Liver (tissue), 9 donors: ENCODE data around the gene NDUFAB1. TPM values are rescaled to one million over a fixed set of nuclear protein-coding genes. Genes with fewer than 3 reads are reported as not detected.

ENCODE experiments used
- DNase-seq: peaks from one replicate; pipeline ENCODE4 v3.0.0-alpha.2; 2017; ENCODE audit warnings: low spot score
- H3K27ac ChIP-seq, 2 donors: one replicate each; pipeline ENCODE4 v1.7.0; 2013; ENCODE audit warnings: inconsistent platforms in 2 of 2, low read length in 2 of 2, control low read depth in 1 of 2, low read depth in 1 of 2, mild to moderate bottlenecking in 1 of 2
- H3K27me3 ChIP-seq, 4 donors: one replicate each; pipeline versions ENCODE4 v1.6.1 to v1.7.0; 2013; ENCODE audit warnings: low read length in 3 of 4, inconsistent platforms in 1 of 4, mild to moderate bottlenecking in 1 of 4, moderate library complexity in 1 of 4; ENCODE audit not compliant: control insufficient read depth in 4 of 4, insufficient read depth in 4 of 4
- H3K36me3 ChIP-seq, 4 donors: one replicate each; pipeline versions ENCODE4 v1.6.1 to v1.7.0; 2013; ENCODE audit warnings: low read length in 3 of 4, mild to moderate bottlenecking in 3 of 4, low read depth in 1 of 4, moderate library complexity in 1 of 4; ENCODE audit not compliant: control insufficient read depth in 4 of 4, insufficient read depth in 3 of 4
- H3K4me1 ChIP-seq, 4 donors: one replicate each; pipeline versions ENCODE4 v1.6.1 to v1.7.0; 2013; ENCODE audit warnings: low read length in 3 of 4, mild to moderate bottlenecking in 3 of 4, moderate library complexity in 1 of 4; ENCODE audit not compliant: control insufficient read depth in 4 of 4, insufficient read depth in 4 of 4
- H3K4me3 ChIP-seq, 3 donors: one replicate each; pipeline versions ENCODE4 v1.6.1 to v1.7.0; 2013; ENCODE audit warnings: low read length in 3 of 3, control low read depth in 1 of 3, low read depth in 1 of 3, mild to moderate bottlenecking in 1 of 3
- H3K9ac ChIP-seq, 2 donors: one replicate each; pipeline ENCODE4 v1.7.0; 2013; ENCODE audit warnings: low read length in 2 of 2, mild to moderate bottlenecking in 2 of 2, moderate library complexity in 2 of 2, control low read depth in 1 of 2, low read depth in 1 of 2
- H3K9me3 ChIP-seq, 4 donors: one replicate each; pipeline versions ENCODE4 v1.6.1 to v1.7.0; 2013; ENCODE audit warnings: low read length in 3 of 4; ENCODE audit not compliant: control insufficient read depth in 4 of 4
- EGR1 ChIP-seq, 2 donors: IDR thresholded peaks; 2 replicates each; pipeline ENCODE4 v1.6.1; 2016 to 2018; ENCODE audit warnings: antibody characterized with exemption in 2 of 2, low read depth in 2 of 2
- FOXA1 ChIP-seq: IDR thresholded peaks from 2 replicates; pipeline ENCODE4 v1.6.1; 2016; ENCODE audit warnings: antibody characterized with exemption
- FOXA2 ChIP-seq: IDR thresholded peaks from 2 replicates; pipeline ENCODE4 v1.6.1; 2016; ENCODE audit warnings: antibody characterized with exemption
- GABPA ChIP-seq, 2 donors: IDR thresholded peaks in 1 of 2; conservative IDR thresholded peaks in 1 of 2; 2 replicates each; pipeline ENCODE4 v1.6.1; 2016; ENCODE audit warnings: antibody characterized with exemption in 2 of 2, mild to moderate bottlenecking in 1 of 2, moderate library complexity in 1 of 2
- HNF4A ChIP-seq, 2 donors: conservative IDR thresholded peaks; 2 replicates each; pipeline ENCODE4 v1.6.1; 2016; ENCODE audit warnings: antibody characterized with exemption in 2 of 2, mild to moderate bottlenecking in 2 of 2
- HNF4G ChIP-seq: IDR thresholded peaks from 2 replicates; pipeline ENCODE4 v1.6.1; 2016; ENCODE audit warnings: antibody characterized with exemption
- JUND ChIP-seq, 2 donors: IDR thresholded peaks; 2 replicates each; pipeline ENCODE4 v1.6.1; 2016; ENCODE audit warnings: antibody characterized with exemption in 2 of 2
- NR2F2 ChIP-seq: IDR thresholded peaks from 2 replicates; pipeline ENCODE4 v1.6.1; 2016; ENCODE audit warnings: antibody characterized with exemption
- RAD21 ChIP-seq, 2 donors: IDR thresholded peaks; 2 replicates each; pipeline ENCODE4 v1.6.1; 2016; ENCODE audit warnings: antibody characterized with exemption in 2 of 2, mild to moderate bottlenecking in 2 of 2
- RXRA ChIP-seq, 2 donors: IDR thresholded peaks; 2 replicates each; pipeline ENCODE4 v1.6.1; 2017 to 2018; ENCODE audit warnings: antibody characterized with exemption in 2 of 2, mild to moderate bottlenecking in 1 of 2
- SP1 ChIP-seq: IDR thresholded peaks from 2 replicates; pipeline ENCODE4 v1.6.1; 2018; ENCODE audit warnings: antibody characterized with exemption, mild to moderate bottlenecking
- TAF1 ChIP-seq: conservative IDR thresholded peaks from 2 replicates; pipeline ENCODE4 v1.6.1; 2016; ENCODE audit warnings: antibody characterized with exemption, mild to moderate bottlenecking
- YY1 ChIP-seq: IDR thresholded peaks from 2 replicates; pipeline ENCODE4 v1.6.1; 2016; ENCODE audit warnings: antibody characterized with exemption, mild to moderate bottlenecking
- WGBS: extraction: QIAGEN DNeasy Blood & Tissue Kit; methylation state at CpG from one replicate; pipeline ENCODE4 v1.1.7; 2013; 5-methylcytosine and 5-hydroxymethylcytosine counted together
- polyA plus RNA-seq, 2 donors: library from polyadenylated mRNA; stranded (reverse) in 1 of 2; unstranded in 1 of 2; fragments of 200-250 nt in 1 of 2; fragments of >200 nt in 1 of 2; fragmentation: Nextera tagmentation in 1 of 2; extraction: Ambion mirVana in 1 of 2; gene quantifications; one replicate each; pipeline versions ENCODE4 v1.2.1 to v1.2.3, GENCODE V29; 2013 to 2015
- total RNA-seq, 2 donors: library from RNA; depleted of rRNA; stranded (reverse); fragments of >200 nt; gene quantifications; one replicate each; pipeline ENCODE4 v1.2.3, GENCODE V29; 2014
- TF ChIP-seq, protein P1 (sequence below): IDR thresholded peaks from 2 replicates; pipeline ENCODE4 v1.6.1; 2016; ENCODE audit warnings: antibody characterized with exemption
- TF ChIP-seq, protein P2 (sequence below): IDR thresholded peaks from 2 replicates; pipeline ENCODE4 v1.6.1; 2016; ENCODE audit warnings: antibody characterized with exemption
- TF ChIP-seq, protein P3 (sequence below): fragments of 150-350 bp; IDR thresholded peaks from 2 replicates; pipeline ENCODE4 v1.5.1; 2017; ENCODE audit warnings: improper control_type of control experiment, low read depth, low read length; ENCODE audit not compliant: missing input control
- TF ChIP-seq, protein P4 (sequence below): IDR thresholded peaks from 2 replicates; pipeline ENCODE4 v1.6.1; 2016; ENCODE audit warnings: antibody characterized with exemption, mild to moderate bottlenecking
- TF ChIP-seq, protein P5 (sequence below): IDR thresholded peaks from 2 replicates; pipeline ENCODE4 v1.6.1; 2016; ENCODE audit warnings: antibody characterized with exemption
- donor health status: healthy.
- donor health status: healthy.
- donor health status: healthy.
- donor health status: healthy.
- donor health status: healthy.

The NDUFAB1 gene
- total and polyA plus RNA-seq, 4 donors = 47.4 to 263 (median 149) TPM

DNA sequence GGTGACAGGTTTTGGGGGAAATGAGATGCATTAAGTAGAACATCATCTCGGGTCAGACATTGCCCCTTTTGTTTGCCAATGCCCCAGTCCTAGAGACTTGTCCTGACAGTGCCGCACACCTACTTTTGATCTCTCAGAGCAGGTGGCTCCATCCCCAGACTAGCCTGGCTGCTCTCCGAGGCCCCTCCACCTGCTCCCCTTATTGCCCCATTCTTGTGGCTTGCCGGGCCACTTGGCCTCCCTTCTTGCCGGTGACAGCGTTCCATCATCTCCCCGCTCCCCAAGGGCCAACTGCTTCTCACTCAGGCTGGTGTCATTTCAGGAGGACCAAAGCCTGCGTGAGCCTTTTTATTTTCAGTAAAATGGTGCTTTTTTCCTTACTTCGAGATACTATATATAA is 23.7 kb downstream of the NDUFAB1 start:
- no peak overlapping the region for H3K27ac ChIP-seq
- no peak for TF ChIP-seq RXRA (IDR thresholded peaks at IDR 0.05)
- TF ChIP-seq, protein P1, sequence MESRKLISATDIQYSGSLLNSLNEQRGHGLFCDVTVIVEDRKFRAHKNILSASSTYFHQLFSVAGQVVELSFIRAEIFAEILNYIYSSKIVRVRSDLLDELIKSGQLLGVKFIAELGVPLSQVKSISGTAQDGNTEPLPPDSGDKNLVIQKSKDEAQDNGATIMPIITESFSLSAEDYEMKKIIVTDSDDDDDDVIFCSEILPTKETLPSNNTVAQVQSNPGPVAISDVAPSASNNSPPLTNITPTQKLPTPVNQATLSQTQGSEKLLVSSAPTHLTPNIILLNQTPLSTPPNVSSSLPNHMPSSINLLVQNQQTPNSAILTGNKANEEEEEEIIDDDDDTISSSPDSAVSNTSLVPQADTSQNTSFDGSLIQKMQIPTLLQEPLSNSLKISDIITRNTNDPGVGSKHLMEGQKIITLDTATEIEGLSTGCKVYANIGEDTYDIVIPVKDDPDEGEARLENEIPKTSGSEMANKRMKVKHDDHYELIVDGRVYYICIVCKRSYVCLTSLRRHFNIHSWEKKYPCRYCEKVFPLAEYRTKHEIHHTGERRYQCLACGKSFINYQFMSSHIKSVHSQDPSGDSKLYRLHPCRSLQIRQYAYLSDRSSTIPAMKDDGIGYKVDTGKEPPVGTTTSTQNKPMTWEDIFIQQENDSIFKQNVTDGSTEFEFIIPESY = no peak
- TF ChIP-seq HNF4A (conservative IDR thresholded peaks at IDR 0.05) = no peak
- no peaks in the 10 kb centered on the region for H3K9me3 ChIP-seq
- WGBS = 97% methylated on average over 9 of the region's 9 CpGs
- H3K4me3 ChIP-seq = no peak overlapping the region
- H3K27me3 ChIP-seq = no peaks in the 10 kb centered on the region
- H3K9ac ChIP-seq = no peak overlapping the region
- peaks cover 14 to 55% (median 46%) of the 10 kb centered on the region in 4 donors for H3K36me3 ChIP-seq
- DNase-seq = no peak
- H3K4me1 ChIP-seq = no peaks in the 10 kb centered on the region

DNA sequence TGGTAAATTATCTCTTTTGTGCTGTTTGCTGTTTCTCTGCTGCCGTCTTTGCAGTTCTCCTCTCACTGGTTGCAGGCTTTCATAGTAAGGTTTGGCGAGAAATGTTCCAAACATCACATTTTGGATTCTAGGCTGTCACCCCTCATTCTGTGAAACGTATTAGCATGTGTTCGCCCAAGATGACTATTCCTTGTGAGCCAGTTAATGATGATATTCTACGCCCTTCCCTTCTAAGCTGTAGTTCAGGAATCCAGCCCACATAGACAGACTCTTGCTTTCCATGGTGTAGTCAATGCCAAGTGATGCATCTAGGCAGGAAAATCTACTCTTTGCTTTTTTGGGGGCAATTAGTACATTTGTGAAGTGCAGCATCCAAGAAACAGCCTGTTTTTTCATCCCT is 24.2 kb downstream of the NDUFAB1 start:
- WGBS = 97% methylated on average over 5 of the region's 5 CpGs
- DNase-seq = no peak
- peaks cover 14 to 60% (median 51%) of the 10 kb centered on the region in 4 donors for H3K36me3 ChIP-seq
- H3K27ac ChIP-seq = no peak overlapping the region
- H3K9me3 ChIP-seq = no peaks in the 10 kb centered on the region
- TF ChIP-seq FOXA2 = no peak
- TF ChIP-seq RAD21 (IDR thresholded peaks at IDR 0.05) = no peak
- no peak for TF ChIP-seq YY1
- TF ChIP-seq, protein P2, sequence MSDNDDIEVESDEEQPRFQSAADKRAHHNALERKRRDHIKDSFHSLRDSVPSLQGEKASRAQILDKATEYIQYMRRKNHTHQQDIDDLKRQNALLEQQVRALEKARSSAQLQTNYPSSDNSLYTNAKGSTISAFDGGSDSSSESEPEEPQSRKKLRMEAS = no peak
- no peak for TF ChIP-seq TAF1
- TF ChIP-seq, protein P3, sequence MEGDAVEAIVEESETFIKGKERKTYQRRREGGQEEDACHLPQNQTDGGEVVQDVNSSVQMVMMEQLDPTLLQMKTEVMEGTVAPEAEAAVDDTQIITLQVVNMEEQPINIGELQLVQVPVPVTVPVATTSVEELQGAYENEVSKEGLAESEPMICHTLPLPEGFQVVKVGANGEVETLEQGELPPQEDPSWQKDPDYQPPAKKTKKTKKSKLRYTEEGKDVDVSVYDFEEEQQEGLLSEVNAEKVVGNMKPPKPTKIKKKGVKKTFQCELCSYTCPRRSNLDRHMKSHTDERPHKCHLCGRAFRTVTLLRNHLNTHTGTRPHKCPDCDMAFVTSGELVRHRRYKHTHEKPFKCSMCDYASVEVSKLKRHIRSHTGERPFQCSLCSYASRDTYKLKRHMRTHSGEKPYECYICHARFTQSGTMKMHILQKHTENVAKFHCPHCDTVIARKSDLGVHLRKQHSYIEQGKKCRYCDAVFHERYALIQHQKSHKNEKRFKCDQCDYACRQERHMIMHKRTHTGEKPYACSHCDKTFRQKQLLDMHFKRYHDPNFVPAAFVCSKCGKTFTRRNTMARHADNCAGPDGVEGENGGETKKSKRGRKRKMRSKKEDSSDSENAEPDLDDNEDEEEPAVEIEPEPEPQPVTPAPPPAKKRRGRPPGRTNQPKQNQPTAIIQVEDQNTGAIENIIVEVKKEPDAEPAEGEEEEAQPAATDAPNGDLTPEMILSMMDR = no peak
- no peak for TF ChIP-seq JUND (IDR thresholded peaks at IDR 0.05)
- TF ChIP-seq NR2F2 = no peak
- TF ChIP-seq HNF4A (conservative IDR thresholded peaks at IDR 0.05) = no peak
- no peak for TF ChIP-seq FOXA1
- TF ChIP-seq HNF4G = no peak
- no peak for TF ChIP-seq RXRA (IDR thresholded peaks at IDR 0.05)
- no peak for TF ChIP-seq SP1
- TF ChIP-seq EGR1 (IDR thresholded peaks at IDR 0.05; ENCODE audit: low read depth in 2 of 2) = no peak
- TF ChIP-seq, protein P4, sequence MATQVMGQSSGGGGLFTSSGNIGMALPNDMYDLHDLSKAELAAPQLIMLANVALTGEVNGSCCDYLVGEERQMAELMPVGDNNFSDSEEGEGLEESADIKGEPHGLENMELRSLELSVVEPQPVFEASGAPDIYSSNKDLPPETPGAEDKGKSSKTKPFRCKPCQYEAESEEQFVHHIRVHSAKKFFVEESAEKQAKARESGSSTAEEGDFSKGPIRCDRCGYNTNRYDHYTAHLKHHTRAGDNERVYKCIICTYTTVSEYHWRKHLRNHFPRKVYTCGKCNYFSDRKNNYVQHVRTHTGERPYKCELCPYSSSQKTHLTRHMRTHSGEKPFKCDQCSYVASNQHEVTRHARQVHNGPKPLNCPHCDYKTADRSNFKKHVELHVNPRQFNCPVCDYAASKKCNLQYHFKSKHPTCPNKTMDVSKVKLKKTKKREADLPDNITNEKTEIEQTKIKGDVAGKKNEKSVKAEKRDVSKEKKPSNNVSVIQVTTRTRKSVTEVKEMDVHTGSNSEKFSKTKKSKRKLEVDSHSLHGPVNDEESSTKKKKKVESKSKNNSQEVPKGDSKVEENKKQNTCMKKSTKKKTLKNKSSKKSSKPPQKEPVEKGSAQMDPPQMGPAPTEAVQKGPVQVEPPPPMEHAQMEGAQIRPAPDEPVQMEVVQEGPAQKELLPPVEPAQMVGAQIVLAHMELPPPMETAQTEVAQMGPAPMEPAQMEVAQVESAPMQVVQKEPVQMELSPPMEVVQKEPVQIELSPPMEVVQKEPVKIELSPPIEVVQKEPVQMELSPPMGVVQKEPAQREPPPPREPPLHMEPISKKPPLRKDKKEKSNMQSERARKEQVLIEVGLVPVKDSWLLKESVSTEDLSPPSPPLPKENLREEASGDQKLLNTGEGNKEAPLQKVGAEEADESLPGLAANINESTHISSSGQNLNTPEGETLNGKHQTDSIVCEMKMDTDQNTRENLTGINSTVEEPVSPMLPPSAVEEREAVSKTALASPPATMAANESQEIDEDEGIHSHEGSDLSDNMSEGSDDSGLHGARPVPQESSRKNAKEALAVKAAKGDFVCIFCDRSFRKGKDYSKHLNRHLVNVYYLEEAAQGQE = no peak
- TF ChIP-seq, protein P1 = no peak
- TF ChIP-seq GABPA (IDR thresholded peaks at IDR 0.05 in 1 of 2, conservative IDR thresholded peaks at IDR 0.05 in 1 of 2) = no peak
- TF ChIP-seq, protein P5, sequence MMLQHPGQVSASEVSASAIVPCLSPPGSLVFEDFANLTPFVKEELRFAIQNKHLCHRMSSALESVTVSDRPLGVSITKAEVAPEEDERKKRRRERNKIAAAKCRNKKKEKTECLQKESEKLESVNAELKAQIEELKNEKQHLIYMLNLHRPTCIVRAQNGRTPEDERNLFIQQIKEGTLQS = no peak
- no peaks in the 10 kb centered on the region for H3K27me3 ChIP-seq
- H3K4me1 ChIP-seq = no peaks in the 10 kb centered on the region
- no peak overlapping the region for H3K4me3 ChIP-seq
- H3K9ac ChIP-seq = no peak overlapping the region
